ENCODE data around the gene S1PR4. TPM values are rescaled to one million over a fixed set of nuclear protein-coding genes. Genes with fewer than 3 reads are reported as not detected.

Gene S1PR4
- total and polyA plus RNA-seq, 2 experiments from 2014 or later = 0.24 TPM; not detected in 1

GRCh38 chr19:3184847-3185460, 6.4 kb downstream of the S1PR4 start:
- TF ChIP-seq ZNF462 (CRISPR knock-in tag; IDR thresholded peaks at IDR 0.05) (no peak), REST (IDR thresholded peaks at IDR 0.05; ENCODE audit: unreplicated experiment) (no peak), ZNF114 (CRISPR knock-in tag; IDR thresholded peaks at IDR 0.05) (no peak), JUNB (IDR thresholded peaks at IDR 0.05; ENCODE audit: unreplicated experiment) (no peak), POLR2AphosphoS5 (IDR thresholded peaks at IDR 0.05; ENCODE audit: low read depth) (no peak), NANOG (IDR thresholded peaks at IDR 0.05; ENCODE audit: borderline replicate concordance) (no peak), ZNF331 (CRISPR knock-in tag; IDR thresholded peaks at IDR 0.05; ENCODE audit: low read depth) (no peak), EZH2 (IDR thresholded peaks at IDR 0.05; ENCODE audit: low read depth, unreplicated experiment) (no peak), STAT1 (IDR thresholded peaks at IDR 0.05; ENCODE audit: unreplicated experiment) (no peak), CTCF (conservative IDR thresholded peaks at IDR 0.05; ENCODE audit: low read depth in 2 of 2) (no peak), ETS1 (IDR thresholded peaks at IDR 0.05) (no peak), EZH2phosphoT487 (IDR thresholded peaks at IDR 0.05; ENCODE audit: unreplicated experiment) (no peak), CREB1 (CRISPR knock-in tag; IDR thresholded peaks at IDR 0.05; ENCODE audit: low read depth) (no peak)
- peaks cover 17% of the 10 kb centered on the region for H3K27me3 Mint-ChIP-seq (ENCODE audit: insufficient read depth, low read depth, poor library complexity)
- Histone ChIP-seq H4K20me1 (replicated peaks; ENCODE audit: insufficient read depth) (peaks cover 16% of the 10 kb centered on the region), H3K79me2 (replicated peaks; ENCODE audit: insufficient read depth) (peaks cover 41% of the 10 kb centered on the region), H3K9me2 (ENCODE audit: insufficient read depth) (no peaks in the 10 kb centered on the region), H3K4me2 (peak overlapping the region; percentile 75), H3K4me1 (ENCODE audit: insufficient read depth) (peaks cover 6% of the 10 kb centered on the region; the same call in 1 of the 2 replicates), H3K27ac (ENCODE audit: low read depth) (no peak overlapping the region), H3K36me3 (ENCODE audit: insufficient read depth) (no peaks in the 10 kb centered on the region), H3K27me3 (ENCODE audit: insufficient read depth) (no peaks in the 10 kb centered on the region), H3F3A (replicated peaks; ENCODE audit: low read depth) (no peaks in the 10 kb centered on the region), H3K4me3 (peak overlapping the region; percentile 62), H2AFZ (peak overlapping the region; percentile 90)
- H3K9me3 Mint-ChIP-seq = no peaks in the 10 kb centered on the region
- peak; percentile 50 for ATAC-seq
- H3K27ac Mint-ChIP-seq = peak overlapping the region; percentile 99
- peak; percentile 82 for DNase-seq (ENCODE audit: low spot score)
- H3K4me1 Mint-ChIP-seq = peaks cover 22% of the 10 kb centered on the region
- H3K4me3 Mint-ChIP-seq = peak overlapping the region; percentile 98
- peaks cover 4% of the 10 kb centered on the region; the same call in 2 of the 3 replicates for H3K36me3 Mint-ChIP-seq (ENCODE audit: low read depth)

Data from GM23338 (cell line).